A549 (cell line): ENCODE measurements around the gene PBX1.

Experiments used
- BHLHE40 ChIP-seq: IDR thresholded peaks from 2 replicates; pipeline ENCODE4 v1.6.1; 2012; ENCODE audit warnings: low read depth, low read length, inconsistent platforms
- ESRRA ChIP-seq: fragments of 150-350 bp; IDR thresholded peaks from 2 replicates; pipeline ENCODE4 v1.6.1; 2014; ENCODE audit warnings: mild to moderate bottlenecking, low read length, borderline replicate concordance
- MAX ChIP-seq: IDR thresholded peaks from 2 replicates; pipeline ENCODE4 v1.6.1; 2012
- PHF8 ChIP-seq: fragments of 200-600 bp; sonication (generic); IDR thresholded peaks from 2 replicates; pipeline ENCODE4 v1.6.1; 2016; ENCODE audit warnings: low read depth, mild to moderate bottlenecking, antibody characterized with exemption, moderate library complexity, borderline replicate concordance

GRCh38 chr1:164813776-164814175 is 254.8 kb downstream of the PBX1 start:
- TF ChIP-seq ESRRA: no peak
- TF ChIP-seq BHLHE40: no peak
- no peak for TF ChIP-seq MAX
- TF ChIP-seq PHF8: no peak
